Amniotic epithelial cell (primary cell): ENCODE results near the gene CACNA2D4.
"Not testable (repeated sequence)": the region's sequence is repeated elsewhere in the genome, so short reads cannot be mapped to it uniquely, and the experiment has no call there.

ENCODE experiments used
- DNase-seq: peaks from one replicate; pipeline ENCODE4 v3.0.0-alpha.2; 2010; ENCODE audit warnings: low read depth

CACNA2D4 gene

DNA sequence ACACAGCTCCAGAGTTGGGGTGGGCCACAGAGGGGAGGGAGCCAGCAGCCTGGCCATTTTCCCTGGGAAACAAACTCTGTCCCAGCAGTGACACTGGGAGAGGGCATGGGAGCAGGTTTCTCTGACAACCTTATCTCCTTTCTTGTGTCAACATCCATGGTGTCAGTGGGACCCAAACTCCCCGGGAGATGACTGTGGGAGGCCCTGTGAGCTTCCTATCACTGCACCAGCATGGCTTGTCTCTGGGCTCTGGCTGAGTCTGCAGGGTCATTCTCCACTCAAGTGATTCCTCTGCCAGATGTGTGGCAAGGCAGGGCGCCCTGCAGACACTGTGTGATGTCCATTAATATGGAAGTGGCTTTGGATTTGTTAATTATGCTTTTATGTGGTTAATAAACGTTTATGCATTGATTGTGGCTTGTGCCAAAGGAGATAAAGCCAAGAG, 88.0 kb downstream of the CACNA2D4 start:
- no peak for DNase-seq

GRCh38 chr12:1829306-1829900, 89.0 kb downstream of the CACNA2D4 start:
- no peak for DNase-seq

GRCh38 chr12:1828856-1829255, 89.6 kb downstream of the CACNA2D4 start:
- no peak for DNase-seq

- DNase-seq: no peak
Measured at GRCh38 chr12:1827826-1828805, 90.3 kb downstream of the CACNA2D4 start.

DNA sequence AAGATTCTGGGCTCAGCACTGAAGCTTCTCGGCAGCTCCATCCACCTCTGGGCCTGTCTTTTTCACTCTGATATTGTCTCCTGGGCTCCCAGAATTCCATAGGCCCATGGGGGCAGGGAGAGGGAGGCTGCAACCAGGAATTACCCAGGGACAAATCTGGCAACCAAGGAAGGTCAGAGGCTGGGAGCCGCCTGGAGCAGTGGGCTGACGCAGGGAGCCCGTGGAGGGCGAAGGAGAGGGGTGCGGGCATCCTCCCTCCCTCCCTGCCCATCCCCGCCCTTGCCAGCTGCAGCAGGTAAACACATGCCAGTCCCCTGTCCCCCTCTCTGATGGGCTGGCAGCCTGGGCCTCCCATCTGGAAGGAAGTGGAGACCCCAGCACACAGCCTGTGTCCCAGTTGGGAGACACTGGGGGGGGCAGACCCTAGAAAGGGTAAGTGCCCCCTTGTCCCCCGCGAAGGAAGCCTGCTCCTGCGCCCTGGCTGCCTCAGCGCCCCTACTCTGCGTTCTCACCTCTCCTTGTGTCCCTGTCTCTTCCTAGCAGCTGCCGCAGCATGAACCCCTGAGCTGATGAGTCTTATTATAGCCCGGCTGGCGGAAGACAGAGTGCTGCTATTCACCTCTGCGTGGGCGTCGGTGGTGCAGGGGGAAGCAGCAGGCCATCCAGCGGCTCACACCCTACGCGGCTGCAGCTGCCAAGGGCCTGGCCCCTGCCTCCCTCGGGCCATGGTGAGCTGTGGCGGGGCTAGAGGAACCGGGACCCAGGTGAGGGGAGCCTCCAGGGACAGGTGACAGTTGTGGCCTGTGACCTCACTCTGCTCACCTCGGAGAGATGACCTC, 91.4 kb downstream of the CACNA2D4 start:
- DNase-seq: no peak

DNA sequence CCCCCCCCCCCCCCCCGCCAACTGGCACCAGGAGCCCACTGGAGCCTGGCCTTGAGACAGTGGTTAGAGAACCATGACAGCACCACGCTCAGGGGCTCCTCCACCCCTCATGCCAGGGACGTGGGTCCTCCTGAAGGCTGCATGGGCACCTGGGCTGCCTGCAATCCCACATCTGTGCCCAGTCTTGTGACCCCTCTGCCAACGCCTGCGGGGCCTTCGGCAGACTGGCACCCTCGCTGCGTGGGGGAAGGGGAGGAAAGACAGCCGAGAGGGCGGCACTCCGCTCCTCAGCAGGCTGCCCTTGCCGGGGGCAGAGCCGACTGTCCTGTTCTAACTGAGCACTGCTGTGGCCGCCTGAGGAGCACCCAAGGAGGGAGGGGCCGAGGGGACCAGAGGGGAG, 92.1 kb downstream of the CACNA2D4 start:
- DNase-seq: no peak

GRCh38 chr12:1825382-1826102, 92.9 kb downstream of the CACNA2D4 start:
- no peak for DNase-seq

GRCh38 chr12:1823237-1823636, 95.2 kb downstream of the CACNA2D4 start:
- DNase-seq: no peak

- no peak for DNase-seq
Measured at GRCh38 chr12:1822699-1823098, 95.8 kb downstream of the CACNA2D4 start.

DNA sequence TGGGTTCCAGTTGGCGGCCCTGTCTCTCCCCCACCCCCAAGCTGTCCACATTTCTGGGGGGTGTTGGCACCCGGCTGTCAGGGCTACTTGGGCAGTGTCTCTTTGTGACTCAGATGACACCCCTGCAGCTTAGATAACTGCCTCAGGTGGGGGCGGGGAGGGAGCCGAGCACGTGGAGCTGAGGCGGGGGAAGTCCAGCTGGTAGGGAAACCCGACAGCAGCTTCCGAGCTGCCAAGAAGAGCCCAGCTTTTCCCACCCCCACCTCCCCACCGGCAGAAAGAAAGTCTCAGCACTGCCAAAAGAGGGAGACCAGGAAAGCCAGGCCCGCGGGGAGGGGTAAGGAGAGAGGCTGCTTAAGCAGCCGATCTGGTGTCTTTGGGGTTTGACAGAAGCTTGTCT, 96.6 kb downstream of the CACNA2D4 start:
- DNase-seq: no peak

- no peak for DNase-seq
Measured at GRCh38 chr12:1820896-1821291, 97.6 kb downstream of the CACNA2D4 start.

GRCh38 chr12:1820191-1820895, 98.1 kb downstream of the CACNA2D4 start, which contains the start of gene LRTM2:
TSS of gene LRTM2 (plus strand) at chr12:1820565. CDS start at chr12:1828149, 7,584 bp downstream.
- no peak for DNase-seq

DNA sequence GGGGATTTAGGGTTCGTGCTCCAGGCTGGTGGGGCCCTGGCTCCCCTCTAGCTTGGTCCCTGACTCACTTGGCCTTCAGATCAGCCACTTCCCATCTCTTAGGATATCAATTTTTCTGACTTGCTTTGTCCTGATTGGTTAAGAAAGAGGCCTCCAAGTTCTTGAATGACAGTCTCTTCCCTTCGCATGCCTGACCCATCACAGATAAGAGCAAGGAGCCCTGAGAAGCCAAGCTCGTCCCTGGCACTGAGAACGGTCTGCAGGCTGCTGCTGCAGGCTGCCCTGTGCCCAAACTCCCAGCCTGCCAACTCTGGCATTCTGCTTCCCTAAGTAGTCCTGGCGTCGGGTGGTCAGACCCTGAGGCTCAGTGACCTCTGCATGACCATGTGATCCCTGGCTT, 98.9 kb downstream of the CACNA2D4 start:
- DNase-seq: no peak

DNA sequence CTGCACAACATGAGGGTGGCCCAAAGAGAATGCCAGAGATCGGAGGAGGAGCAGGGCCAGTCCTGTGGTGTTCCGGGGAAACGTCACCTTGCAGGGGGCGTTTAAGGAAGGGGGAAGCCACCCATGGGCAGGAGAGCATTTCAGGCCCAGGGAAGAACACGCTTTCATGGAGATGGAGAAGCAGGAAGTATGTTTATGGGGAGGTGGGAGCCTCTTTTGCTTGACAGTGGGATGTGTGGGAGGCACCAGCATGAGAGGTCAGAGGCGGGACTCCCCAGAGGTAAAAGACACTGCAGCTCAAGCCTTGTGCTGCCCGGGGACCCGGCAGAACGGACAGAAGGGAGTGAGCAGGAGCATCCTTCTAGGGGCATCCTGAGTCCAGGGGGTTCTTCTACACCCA, 99.4 kb downstream of the CACNA2D4 start:
- DNase-seq: no peak

DNA sequence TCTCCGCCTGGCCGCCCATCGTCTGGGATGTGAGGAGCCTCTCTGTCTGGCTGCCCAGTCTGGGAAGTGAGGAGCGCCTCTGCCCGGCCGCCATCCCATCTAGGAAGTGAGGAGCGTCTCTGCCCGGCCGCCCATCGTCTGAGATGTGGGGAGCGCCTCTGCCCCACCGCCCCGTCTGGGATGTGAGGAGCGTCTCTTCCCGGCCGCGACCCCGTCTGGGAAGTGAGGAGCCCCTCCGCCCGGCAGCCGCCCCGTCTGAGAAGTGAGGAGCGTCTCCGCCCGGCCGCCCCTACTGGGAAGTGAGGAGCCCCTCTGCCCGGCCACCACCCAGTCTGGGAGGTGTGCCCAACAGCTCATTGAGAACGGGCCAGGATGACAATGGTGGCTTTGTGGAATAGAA, 100.5 kb downstream of the CACNA2D4 start:
- not testable (repeated sequence) for DNase-seq

- no peak for DNase-seq
Measured at GRCh38 chr12:1816730-1817348, 101.6 kb downstream of the CACNA2D4 start.

GRCh38 chr12:1815814-1816729, 102.4 kb downstream of the CACNA2D4 start:
- peak; percentile 71 for DNase-seq

GRCh38 chr12:1815108-1815507, 103.3 kb downstream of the CACNA2D4 start:
- no peak for DNase-seq

DNA sequence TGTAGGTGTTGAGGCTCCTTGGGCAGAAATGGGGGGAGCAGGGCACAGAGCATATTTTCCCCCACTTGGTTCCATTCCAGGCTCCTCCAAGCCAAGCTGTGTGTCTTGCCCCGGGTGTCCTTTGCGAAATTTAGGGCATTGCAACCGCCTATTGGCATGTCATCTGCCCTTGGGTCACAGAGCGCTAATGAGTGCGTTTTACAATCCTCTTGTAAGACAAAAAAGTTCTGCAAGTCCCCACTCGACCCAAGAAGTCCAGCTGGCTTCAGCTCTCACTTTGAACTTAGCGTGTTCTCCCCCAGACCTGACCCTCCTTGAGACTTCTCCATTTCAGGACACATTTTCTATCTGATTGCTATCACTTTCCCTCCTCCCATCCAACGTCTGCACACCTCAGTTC, 104.2 kb downstream of the CACNA2D4 start:
- no peak for DNase-seq
